HG02623 (cell line): ENCODE results near the gene NECAB3.

Experiments
- ATAC-seq: cut with Tn5 transposase; IDR thresholded peaks from one replicate; pipeline ENCODE4 v1.9.1; 2021; ENCODE audit warnings: moderate library complexity; ENCODE audit not compliant: unreplicated experiment

The NECAB3 gene

GRCh38 chr20:33697129-33697528 is 22.9 kb upstream of the NECAB3 start:
- ATAC-seq: no peak

- ATAC-seq: no peak
Observed at GRCh38 chr20:33696448-33696847, 22.2 kb upstream of the NECAB3 start.

- no peak for ATAC-seq
Observed at GRCh38 chr20:33694639-33695012, 20.4 kb upstream of the NECAB3 start.

- no peak for ATAC-seq
Observed at GRCh38 chr20:33693741-33694638, 19.8 kb upstream of the NECAB3 start.

GRCh38 chr20:33693289-33693688 is 19.1 kb upstream of the NECAB3 start:
- ATAC-seq: no peak

- no peak for ATAC-seq
Observed at GRCh38 chr20:33689973-33690372, 15.7 kb upstream of the NECAB3 start.

GRCh38 chr20:33689493-33689892 is 15.3 kb upstream of the NECAB3 start:
- ATAC-seq: no peak

GRCh38 chr20:33688938-33689424 is 14.8 kb upstream of the NECAB3 start:
- no peak for ATAC-seq

- no peak for ATAC-seq
Observed at GRCh38 chr20:33687993-33688937, 14.0 kb upstream of the NECAB3 start.

- ATAC-seq: no peak
Observed at GRCh38 chr20:33687370-33687915, 13.2 kb upstream of the NECAB3 start.

- no peak for ATAC-seq
Observed at GRCh38 chr20:33686984-33687366, 12.7 kb upstream of the NECAB3 start.

- ATAC-seq: peak; percentile 83
Observed at GRCh38 chr20:33686100-33686983, 12.1 kb upstream of the NECAB3 start, which contains the start of gene E2F1. TSS of gene E2F1 (minus strand) at chr20:33686385. CDS start at chr20:33686264, 121 bp downstream.

GRCh38 chr20:33685328-33686099 is 11.3 kb upstream of the NECAB3 start:
- peak; percentile 31 for ATAC-seq

GRCh38 chr20:33684533-33685327 is 10.5 kb upstream of the NECAB3 start:
- ATAC-seq: no peak

- no peak for ATAC-seq
Observed at GRCh38 chr20:33681728-33682353, 7.6 kb upstream of the NECAB3 start.

GRCh38 chr20:33681288-33681687 is 7.1 kb upstream of the NECAB3 start:
- ATAC-seq: no peak

- ATAC-seq: no peak
Observed at GRCh38 chr20:33680686-33681085, 6.5 kb upstream of the NECAB3 start.
